Coronary artery (tissue), 2 donors: ENCODE results near the gene FGF4.
"Not testable (repeated sequence)": the region's sequence is repeated elsewhere in the genome, so short reads cannot be mapped to it uniquely, and the experiment has no call there.

Experiments
- DNase-seq: peaks from one replicate; pipeline ENCODE4 v3.0.0-alpha.2; 2017; ENCODE audit warnings: low spot score
- H3K27ac ChIP-seq, 2 donors: fragments of 200-600 bp; sonication (generic); one replicate each; pipeline ENCODE4 v1.5.1; 2016 to 2019
- H3K4me3 ChIP-seq: fragments of 200-600 bp; sonication (generic); 2 replicates; pipeline ENCODE4 v1.5.1; 2016; ENCODE audit warnings: mild to moderate bottlenecking, moderate library complexity
- CTCF ChIP-seq: fragments of 200-600 bp; sonication (generic); IDR thresholded peaks from one replicate; pipeline ENCODE4 v1.5.1; 2019; ENCODE audit warnings: antibody characterized with exemption

FGF4 gene

GRCh38 chr11:69774354-69775162 lies 583 bp downstream of the FGF4 start:
- Histone ChIP-seq H3K4me3 (no peak overlapping the region), H3K27ac (no peak overlapping the region)
- TF ChIP-seq CTCF = no peak
- DNase-seq = no peak

GRCh38 chr11:69773626-69774353 lies 1.4 kb downstream of the FGF4 start:
- no peak for TF ChIP-seq CTCF
- H3K27ac ChIP-seq = no peak overlapping the region
- no peak for DNase-seq
- no peak overlapping the region for H3K4me3 ChIP-seq

DNA sequence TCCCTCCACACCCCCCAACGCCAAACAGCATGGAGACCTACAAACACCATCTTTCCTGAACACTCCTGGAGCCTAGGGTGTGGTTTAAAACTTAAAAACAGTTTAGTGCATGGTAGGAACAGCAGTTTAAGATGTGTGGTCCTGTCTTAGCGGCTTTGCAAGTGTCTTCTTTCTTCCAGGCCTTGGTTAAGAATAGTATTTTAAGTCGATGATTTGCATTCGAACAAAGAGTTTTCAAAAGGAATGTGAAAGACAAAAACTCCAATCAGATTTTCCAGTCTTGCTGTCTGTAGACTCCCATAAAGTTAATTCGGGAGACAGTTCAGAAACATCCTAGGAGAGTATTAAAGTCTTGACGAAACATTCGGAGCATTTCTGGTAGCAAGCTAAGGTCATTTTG lies 3.7 kb downstream of the FGF4 start:
- no peak for TF ChIP-seq CTCF
- H3K4me3 ChIP-seq = no peak overlapping the region
- H3K27ac ChIP-seq = no peak overlapping the region
- DNase-seq = no peak

DNA sequence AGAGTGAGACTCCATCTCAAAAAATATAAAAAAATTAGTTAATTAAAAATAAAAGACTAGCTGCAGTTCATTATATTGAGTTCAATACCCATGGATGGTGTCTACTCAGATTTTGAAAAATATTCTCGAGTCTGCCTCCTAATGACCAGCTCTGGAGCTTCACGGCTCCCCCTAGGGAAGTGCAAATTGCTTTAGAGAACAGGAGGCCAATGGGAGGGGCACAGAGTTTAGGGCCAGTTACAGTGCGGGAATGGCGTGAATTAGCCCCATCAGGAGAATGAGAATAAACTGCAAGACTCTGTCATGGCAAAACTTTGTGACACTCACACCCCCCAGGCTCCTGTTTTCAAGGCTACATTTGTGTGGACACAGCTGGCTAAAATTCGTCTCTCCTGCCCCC lies 4.6 kb downstream of the FGF4 start:
- H3K4me3 ChIP-seq = no peak overlapping the region
- TF ChIP-seq CTCF = no peak
- no peak overlapping the region for H3K27ac ChIP-seq
- no peak for DNase-seq

DNA sequence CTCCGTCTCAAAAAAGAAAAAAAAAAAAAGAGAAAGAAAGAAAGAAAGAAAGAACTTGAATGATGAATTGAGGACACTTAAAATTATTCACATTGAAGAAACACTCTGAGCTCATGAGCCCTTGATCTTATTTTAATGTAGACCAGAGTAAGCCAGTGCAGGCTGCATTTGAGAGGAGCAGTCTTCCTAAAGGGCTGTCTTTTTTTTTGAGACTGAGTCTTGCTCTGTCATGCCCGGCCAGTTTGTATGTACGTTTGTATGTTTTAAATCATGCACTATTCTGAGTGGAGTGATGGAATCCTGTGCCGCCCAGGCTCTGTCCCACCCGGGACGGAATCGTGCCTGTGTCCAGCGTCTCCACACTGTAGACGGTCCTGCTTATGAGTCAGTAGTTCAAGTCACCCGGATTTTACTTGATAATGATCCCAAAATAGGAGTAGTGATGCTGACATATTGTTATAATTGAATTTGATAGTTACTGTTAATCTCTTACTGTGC lies 9.6 kb downstream of the FGF4 start:
- Histone ChIP-seq H3K4me3 (no peak overlapping the region), H3K27ac (no peak overlapping the region)
- TF ChIP-seq CTCF = no peak
- DNase-seq = no peak

GRCh38 chr11:69764918-69765317 lies 10.2 kb downstream of the FGF4 start:
- DNase-seq, H3K4me3 ChIP-seq, H3K27ac ChIP-seq: not testable (repeated sequence)

DNA sequence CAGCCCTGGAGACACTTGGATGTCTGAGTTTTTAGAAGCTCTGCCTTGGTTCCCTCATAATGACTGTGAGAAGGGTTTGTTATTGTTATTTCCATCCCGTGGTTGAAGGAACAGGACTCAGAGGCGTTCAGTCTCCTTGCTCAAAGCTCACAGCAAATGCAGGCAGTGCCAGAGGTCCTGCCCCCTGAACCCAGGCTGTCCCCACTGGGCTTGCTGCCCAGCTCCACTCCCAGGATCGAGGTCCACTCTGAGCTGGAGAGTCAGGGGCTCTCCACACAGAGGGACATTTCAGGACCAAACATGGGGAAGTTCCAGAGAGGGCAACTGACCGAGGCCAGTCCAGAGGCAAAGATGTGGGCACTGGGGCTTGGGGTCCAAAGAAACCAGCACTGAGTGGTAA lies 14.8 kb downstream of the FGF4 start:
- H3K4me3 ChIP-seq = no peak overlapping the region
- H3K27ac ChIP-seq = no peak overlapping the region
- TF ChIP-seq CTCF = no peak
- DNase-seq = no peak
